K562 (cell line): ENCODE results near the gene NPC1.

Experiments used
- ADNP ChIP-seq: fragments of 200-800 bp; sonication (Bioruptor generic); IDR thresholded peaks from 2 replicates; pipeline ENCODE4 v1.6.1; 2016; ENCODE audit warnings: missing genetic modification characterization, missing compliant biosample characterization
- ATF1 ChIP-seq, 2 experiments: fragments of 450-650 bp in 1 of 2; IDR thresholded peaks; 2 replicates each; pipeline ENCODE4 v1.6.1; 2016; ENCODE audit warnings: missing compliant biosample characterization in 1 of 2, missing genetic modification characterization in 1 of 2
- BHLHE40 ChIP-seq: IDR thresholded peaks from 2 replicates; pipeline ENCODE4 v1.6.1; 2011; ENCODE audit warnings: low read length, improper control_type of control experiment
- CBFB ChIP-seq: sonication (generic); formaldehyde crosslinking; IDR thresholded peaks from 2 replicates; pipeline ENCODE4 v1.4.0; 2020; ENCODE audit warnings: mild to moderate bottlenecking, missing genetic modification reagents
- HDAC2 ChIP-seq: fragments of 450-650 bp; IDR thresholded peaks from 2 replicates; pipeline ENCODE4 v1.6.1; 2016; ENCODE audit warnings: mild to moderate bottlenecking
- NRF1 ChIP-seq, 2 experiments: fragments of 450-650 bp; IDR thresholded peaks in 1 of 2; conservative IDR thresholded peaks in 1 of 2; 2 replicates each; pipeline ENCODE4 v1.6.1; 2014; ENCODE audit warnings: mild to moderate bottlenecking in 2 of 2
- PHF8 ChIP-seq: fragments of 200-600 bp; sonication (generic); IDR thresholded peaks from 2 replicates; pipeline ENCODE4 v1.6.1; 2012; ENCODE audit warnings: mixed run types, mild to moderate bottlenecking, inconsistent platforms, low read length, moderate library complexity, borderline replicate concordance
- ZNF146 ChIP-seq: IDR thresholded peaks from one replicate; pipeline ENCODE4 v1.6.1; 2018; ENCODE audit warnings: missing compliant biosample characterization; ENCODE audit not compliant: unreplicated experiment
- ZNF282 ChIP-seq: sonication (generic); formaldehyde crosslinking; IDR thresholded peaks from 2 replicates; pipeline ENCODE4 v1.8.1; 2023; ENCODE audit warnings: missing genetic modification reagents
- TF ChIP-seq, protein P1 (sequence below), 3 experiments: IDR thresholded peaks in 2 of 3; conservative IDR thresholded peaks in 1 of 3; 2 replicates each; pipeline ENCODE4 v1.5.1; 2011 to 2012; ENCODE audit warnings: low read length in 3 of 3, mild to moderate bottlenecking in 3 of 3, control low read depth in 2 of 3, improper control_type of control experiment in 1 of 3, inconsistent platforms in 1 of 3, low read depth in 1 of 3, mixed read lengths in 1 of 3, moderate library complexity in 1 of 3; ENCODE audit not compliant: insufficient read depth in 2 of 3

DNA sequence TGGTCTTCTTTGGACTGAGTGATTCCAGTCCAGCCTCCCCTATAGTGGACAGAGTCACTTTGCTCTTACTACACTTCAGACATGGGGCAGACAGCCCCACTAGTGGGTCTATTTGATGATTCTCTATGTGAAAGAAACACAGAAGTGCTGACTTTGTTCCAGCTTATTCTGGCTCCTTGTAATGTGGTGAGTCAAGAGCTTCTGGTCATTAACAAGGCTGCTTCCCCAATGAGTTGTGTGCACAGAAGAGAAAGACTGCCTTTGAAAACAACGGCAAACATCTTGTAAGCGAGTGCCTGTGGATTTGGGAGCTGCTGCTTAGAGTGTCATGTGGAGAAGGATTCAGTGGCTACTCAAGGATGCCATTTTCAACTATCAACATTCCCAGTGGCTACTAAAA is 43.8 kb downstream of the NPC1 start:
- TF ChIP-seq HDAC2 (no peak), ADNP (tag) (no peak), ZNF282 (no peak), PHF8 (no peak), BHLHE40 (no peak), NRF1 (conservative IDR thresholded peaks at IDR 0.05 in 1 of 2, IDR thresholded peaks at IDR 0.05 in 1 of 2) (no peak), ATF1 (CRISPR knock-in tag; IDR thresholded peaks at IDR 0.05) (no peak), ATF1 (tag; IDR thresholded peaks at IDR 0.05) (no peak), CBFB (CRISPR knock-in tag) (no peak), ZNF146 (CRISPR knock-in tag) (no peak)
- TF ChIP-seq, protein P1, sequence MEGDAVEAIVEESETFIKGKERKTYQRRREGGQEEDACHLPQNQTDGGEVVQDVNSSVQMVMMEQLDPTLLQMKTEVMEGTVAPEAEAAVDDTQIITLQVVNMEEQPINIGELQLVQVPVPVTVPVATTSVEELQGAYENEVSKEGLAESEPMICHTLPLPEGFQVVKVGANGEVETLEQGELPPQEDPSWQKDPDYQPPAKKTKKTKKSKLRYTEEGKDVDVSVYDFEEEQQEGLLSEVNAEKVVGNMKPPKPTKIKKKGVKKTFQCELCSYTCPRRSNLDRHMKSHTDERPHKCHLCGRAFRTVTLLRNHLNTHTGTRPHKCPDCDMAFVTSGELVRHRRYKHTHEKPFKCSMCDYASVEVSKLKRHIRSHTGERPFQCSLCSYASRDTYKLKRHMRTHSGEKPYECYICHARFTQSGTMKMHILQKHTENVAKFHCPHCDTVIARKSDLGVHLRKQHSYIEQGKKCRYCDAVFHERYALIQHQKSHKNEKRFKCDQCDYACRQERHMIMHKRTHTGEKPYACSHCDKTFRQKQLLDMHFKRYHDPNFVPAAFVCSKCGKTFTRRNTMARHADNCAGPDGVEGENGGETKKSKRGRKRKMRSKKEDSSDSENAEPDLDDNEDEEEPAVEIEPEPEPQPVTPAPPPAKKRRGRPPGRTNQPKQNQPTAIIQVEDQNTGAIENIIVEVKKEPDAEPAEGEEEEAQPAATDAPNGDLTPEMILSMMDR (IDR thresholded peaks at IDR 0.05 in 2 of 3, conservative IDR thresholded peaks at IDR 0.05 in 1 of 3; ENCODE audit: insufficient read depth in 2 of 3, low read depth in 1 of 3, low read length in 3 of 3) = no peak
